ENCODE results near the gene ERVK3-1. TPM values are rescaled to one million over a fixed set of nuclear protein-coding genes. Genes with fewer than 3 reads are reported as not detected.

ERVK3-1 gene
- polyA plus RNA-seq, 1 experiment = 34.3 TPM

- no peak for TF ChIP-seq CTCF (IDR thresholded peaks at IDR 0.05; ENCODE audit: insufficient read depth, low read depth, low read length)
- no peak for DNase-seq (ENCODE audit: low read depth)
- no peaks in the 10 kb centered on the region; the same call in 1 of the 2 replicates for H3K27me3 ChIP-seq (ENCODE audit: control insufficient read depth, insufficient read depth, low read length)
- ChIA-PET CTCF (no interaction called here), POLR2A (no interaction called here)
- no peak within 1 kb of the TSS for H3K4me3 ChIP-seq (ENCODE audit: low read depth, low read length)
- H3K36me3 ChIP-seq (ENCODE audit: control insufficient read depth, insufficient read depth, low read length) = peaks cover 14% of the 10 kb centered on the region
Observed at GRCh38 chr19:58352760-58353671, 47.8 kb downstream of the ERVK3-1 start, which contains the start of gene A1BG. Gene A1BG, minus strand, starts transcription at chr19:58353492. Its CDS starts 55 bp downstream, at chr19:58353437.

DNA sequence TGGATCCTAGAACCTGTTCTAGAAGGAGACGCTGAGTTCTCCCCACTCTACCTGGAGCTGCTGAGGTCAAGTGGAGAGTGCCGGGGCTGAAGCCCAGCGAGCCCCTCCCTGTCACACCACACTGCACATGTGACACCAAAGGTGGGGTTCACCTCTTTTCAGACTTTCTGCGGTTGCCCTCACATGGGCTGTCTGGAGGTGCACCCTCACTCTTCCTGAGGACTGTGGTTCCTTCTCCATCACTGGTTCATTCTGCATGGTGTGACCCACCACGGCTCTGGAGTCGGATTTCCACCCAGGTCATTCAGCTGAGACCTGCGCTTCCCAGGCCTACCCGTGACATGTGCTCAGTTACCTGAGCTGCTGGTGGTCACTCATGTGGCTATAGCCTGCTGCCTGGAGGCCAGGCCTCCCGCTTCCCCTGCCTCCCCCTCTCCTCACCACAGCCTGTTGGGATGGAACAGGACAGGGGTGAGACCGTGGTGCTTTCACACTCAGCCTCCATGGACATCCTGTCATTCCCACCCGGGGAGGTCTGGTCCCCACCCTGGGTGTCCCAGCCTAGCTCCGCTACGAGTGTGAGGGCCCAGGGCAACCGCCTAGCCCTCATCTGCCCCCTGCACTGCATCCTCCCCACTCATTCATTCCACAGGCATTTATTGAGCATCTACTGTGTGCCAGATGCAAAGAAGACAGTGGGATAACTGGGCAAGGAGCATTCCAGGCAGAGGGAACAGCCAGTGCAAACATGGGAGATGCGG, 48.7 kb downstream of the ERVK3-1 start:
- no peaks in the 10 kb centered on the region; the same call in 1 of the 2 replicates for H3K27me3 ChIP-seq (ENCODE audit: control insufficient read depth, insufficient read depth, low read length)
- H3K36me3 ChIP-seq (ENCODE audit: control insufficient read depth, insufficient read depth, low read length) = peaks cover 14% of the 10 kb centered on the region
- no peak for DNase-seq (ENCODE audit: low read depth)
- CTCF ChIA-PET = no interaction called here
- no peak for TF ChIP-seq CTCF (IDR thresholded peaks at IDR 0.05; ENCODE audit: insufficient read depth, low read depth, low read length)
- H3K4me3 ChIP-seq (ENCODE audit: low read depth, low read length) = no peak overlapping the region
- POLR2A ChIA-PET = no interaction called here

- ChIA-PET POLR2A (no interaction called here), CTCF (interaction anchor here (1.3 kb wide), 1 partner anchor 15 kb away, joined by 4 read pairs; no protein-coding TSS in a partner anchor)
- DNase-seq (ENCODE audit: low read depth) = no peak
- no peaks in the 10 kb centered on the region; the same call in 1 of the 2 replicates for H3K27me3 ChIP-seq (ENCODE audit: control insufficient read depth, insufficient read depth, low read length)
- H3K36me3 ChIP-seq (ENCODE audit: control insufficient read depth, insufficient read depth, low read length) = peaks cover 14% of the 10 kb centered on the region
- TF ChIP-seq CTCF (IDR thresholded peaks at IDR 0.05; ENCODE audit: insufficient read depth, low read depth, low read length) = no peak
- no peak overlapping the region for H3K4me3 ChIP-seq (ENCODE audit: low read depth, low read length)
Observed at GRCh38 chr19:58354478-58355030, 49.4 kb downstream of the ERVK3-1 start.

- CTCF ChIA-PET = interaction anchor here (1.3 kb wide), 1 partner anchor 16 kb away, joined by 4 read pairs; no protein-coding TSS in a partner anchor
- POLR2A ChIA-PET = no interaction called here
- DNase-seq (ENCODE audit: low read depth) = no peak
Observed at GRCh38 chr19:58355215-58355796, 50.1 kb downstream of the ERVK3-1 start.

More at GRCh38 chr19:58355215-58355796, 50.1 kb downstream of the ERVK3-1 start:
- H3K27me3 ChIP-seq (ENCODE audit: control insufficient read depth, insufficient read depth, low read length) = no peaks in the 10 kb centered on the region; the same call in 1 of the 2 replicates
- TF ChIP-seq CTCF (IDR thresholded peaks at IDR 0.05; ENCODE audit: insufficient read depth, low read depth, low read length) = no peak
- peaks cover 14% of the 10 kb centered on the region for H3K36me3 ChIP-seq (ENCODE audit: control insufficient read depth, insufficient read depth, low read length)
- H3K4me3 ChIP-seq (ENCODE audit: low read depth, low read length) = no peak overlapping the region
